DMS 273 treated with DMSO at 0.1 percent for 48 hours (cell line): ENCODE results near the gene HEMGN.

Experiments
- DNase-seq: peaks from one replicate; lab custom pipeline; 2025; lab: John Stamatoyannopoulos, UW

HEMGN gene

DNA sequence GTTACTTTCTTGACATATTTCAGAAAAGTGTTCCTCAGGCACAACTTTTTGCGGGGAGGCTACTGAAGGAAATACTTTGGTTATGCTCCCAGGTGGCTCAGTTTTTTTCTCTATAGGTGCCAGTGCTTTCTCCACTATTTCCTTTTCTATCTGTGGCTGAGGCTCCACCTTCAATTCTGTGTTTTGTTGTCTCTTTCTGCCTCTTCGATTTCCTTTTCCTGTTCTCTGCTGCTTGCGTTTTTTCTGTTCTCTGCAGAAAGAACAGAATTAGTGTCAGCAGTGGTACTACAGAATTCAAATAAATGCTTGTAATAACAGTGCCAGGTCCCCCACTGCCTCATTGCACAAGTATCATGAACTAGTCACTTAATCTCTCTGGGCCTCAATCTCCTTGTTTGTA, 7.0 kb downstream of the HEMGN start:
- DNase-seq, result no peak

DNA sequence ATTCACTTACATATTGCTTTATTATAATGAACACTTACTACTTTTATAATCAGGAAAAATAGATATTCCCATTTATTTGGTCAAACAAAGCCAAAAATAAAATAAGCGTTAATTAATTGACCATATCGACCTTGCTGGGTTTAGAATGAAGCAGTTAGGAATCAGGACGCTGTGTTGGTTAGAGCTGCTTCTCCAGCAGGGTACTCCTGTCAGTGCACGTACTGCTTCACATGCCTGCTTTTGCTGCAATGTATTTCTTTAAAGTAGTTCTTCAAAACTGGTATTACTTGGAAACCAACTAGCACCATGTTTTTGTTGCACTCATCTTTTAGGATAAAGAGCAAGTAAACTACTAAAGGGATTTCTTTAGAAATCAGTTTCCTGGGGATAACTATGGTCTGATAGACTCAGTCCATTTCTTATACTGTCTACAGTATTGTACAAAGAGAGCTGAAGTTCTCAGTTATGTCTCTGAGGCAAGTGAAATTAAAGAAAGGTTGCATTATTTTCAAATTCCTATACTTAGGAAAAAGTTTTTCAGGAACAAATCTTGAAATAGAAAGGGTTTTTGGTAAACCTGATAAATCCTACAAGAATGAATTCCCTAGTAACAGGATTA, 8.9 kb downstream of the HEMGN start:
- DNase-seq, result no peak

GRCh38 chr9:97925497-97926334, 12.3 kb downstream of the HEMGN start:
- DNase-seq, result no peak

GRCh38 chr9:97924386-97924785, 13.6 kb downstream of the HEMGN start:
- DNase-seq, result no peak

GRCh38 chr9:97923529-97924108, 14.4 kb downstream of the HEMGN start:
- peak; percentile 74 for DNase-seq

DNA sequence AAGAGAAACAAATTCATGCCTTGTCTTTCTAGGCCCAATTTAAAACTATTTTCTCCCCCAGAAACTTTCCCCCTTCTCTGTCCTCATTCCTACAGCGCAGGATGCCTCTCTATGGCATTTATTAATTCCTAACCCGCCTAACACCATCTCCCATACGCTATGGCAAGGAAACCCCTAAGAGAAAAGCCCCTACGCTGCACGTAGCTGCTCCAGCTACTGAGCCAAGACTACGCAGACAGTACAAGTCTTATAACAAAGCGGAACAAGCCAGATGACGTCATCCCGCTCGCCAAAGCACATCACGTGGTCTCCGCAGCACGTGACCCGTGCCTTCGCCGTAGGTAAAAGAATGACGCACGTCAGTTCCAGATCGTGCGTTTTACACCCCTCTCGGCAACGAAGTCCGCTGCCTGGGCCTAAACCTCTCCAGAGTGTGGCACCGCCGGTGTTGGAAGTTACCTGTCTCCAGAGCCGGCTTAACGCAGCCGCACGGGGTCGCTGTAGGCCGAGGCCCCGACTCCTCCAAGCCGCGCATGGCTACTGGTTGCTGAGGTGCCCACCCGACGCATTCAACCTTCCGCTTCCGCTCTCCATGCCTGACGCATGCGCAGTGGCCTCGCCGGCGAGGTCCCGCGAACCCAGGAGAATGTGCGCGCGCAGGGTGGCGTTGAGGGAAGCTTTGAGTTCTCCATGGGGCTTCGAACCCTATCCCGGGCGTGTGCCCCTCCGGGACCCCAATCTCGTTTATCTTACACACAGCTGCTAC, 15.8 kb downstream of the HEMGN start, which contains the start of gene TRMO:
Gene TRMO (minus strand): TSS at position 542 of the 766 bp plus-strand sequence. CDS start 7 bp downstream, at position 535.
- peak; percentile 94 for DNase-seq

DNA sequence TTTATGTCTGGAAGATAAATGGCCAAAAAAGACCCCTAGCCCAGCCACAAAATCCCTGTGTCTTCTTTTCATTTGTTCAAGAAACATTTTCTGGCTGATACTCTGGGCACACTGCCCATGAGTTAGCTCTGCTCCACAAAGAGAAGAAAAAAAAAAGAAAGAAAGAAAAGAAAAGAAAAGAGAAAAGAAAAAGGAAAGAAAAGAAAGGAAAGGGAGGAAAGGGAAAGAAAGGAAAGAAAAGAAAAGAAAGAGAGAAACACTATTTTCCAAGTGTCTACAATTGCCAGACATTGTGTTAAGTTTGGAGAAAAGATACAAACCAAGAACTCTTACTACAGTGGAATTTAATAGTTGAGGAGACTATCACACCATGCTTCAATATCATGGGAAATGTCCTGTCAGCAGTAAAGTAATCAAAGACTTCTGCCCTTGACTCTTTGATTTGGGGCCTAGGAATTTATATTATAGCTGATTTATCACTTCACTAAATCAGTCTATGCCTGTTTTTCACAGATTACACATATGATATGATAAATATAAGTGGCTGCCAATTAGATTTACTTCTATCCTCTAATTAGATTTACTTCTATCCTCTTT, 18.7 kb downstream of the HEMGN start:
- DNase-seq, result no peak

DNA sequence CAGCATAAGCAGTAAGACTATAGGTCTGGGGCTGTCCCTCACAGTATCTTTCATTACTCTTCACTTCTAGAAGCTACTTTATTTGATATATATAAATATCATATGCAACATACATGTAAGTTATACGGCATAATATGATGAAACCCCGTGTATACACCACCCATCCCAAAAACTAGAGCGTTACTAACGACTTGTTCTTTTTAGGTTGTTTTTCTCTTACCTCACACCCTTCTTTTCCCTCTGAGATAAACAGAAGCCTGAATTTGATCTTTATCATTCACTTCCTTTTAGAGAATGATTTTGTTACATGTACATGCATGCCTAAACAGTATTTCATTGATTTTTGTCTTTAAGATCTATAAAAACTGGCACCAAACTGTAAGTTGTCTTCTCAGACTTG, 19.4 kb downstream of the HEMGN start:
- DNase-seq, result no peak

- no peak for DNase-seq
Measured at GRCh38 chr9:97911970-97912369, 26.0 kb downstream of the HEMGN start.

DNA sequence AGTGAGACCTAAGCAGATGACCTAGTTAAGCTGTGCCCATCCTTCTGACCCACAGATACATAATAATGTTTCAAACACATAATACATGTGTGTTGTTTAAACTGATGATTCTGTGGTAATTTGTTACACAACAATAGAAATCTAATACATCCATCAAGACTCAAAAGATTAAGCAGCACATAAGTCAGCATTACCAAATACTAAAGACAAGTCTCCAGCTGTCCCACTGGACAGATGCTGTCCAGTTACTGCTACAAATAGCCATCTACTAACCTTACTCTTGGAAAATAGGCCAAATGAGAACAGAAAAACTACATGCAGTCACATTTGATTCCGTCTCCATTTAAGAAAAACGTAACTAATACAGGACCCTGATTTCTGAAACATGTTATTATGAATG, 26.4 kb downstream of the HEMGN start:
- DNase-seq, result no peak

DNA sequence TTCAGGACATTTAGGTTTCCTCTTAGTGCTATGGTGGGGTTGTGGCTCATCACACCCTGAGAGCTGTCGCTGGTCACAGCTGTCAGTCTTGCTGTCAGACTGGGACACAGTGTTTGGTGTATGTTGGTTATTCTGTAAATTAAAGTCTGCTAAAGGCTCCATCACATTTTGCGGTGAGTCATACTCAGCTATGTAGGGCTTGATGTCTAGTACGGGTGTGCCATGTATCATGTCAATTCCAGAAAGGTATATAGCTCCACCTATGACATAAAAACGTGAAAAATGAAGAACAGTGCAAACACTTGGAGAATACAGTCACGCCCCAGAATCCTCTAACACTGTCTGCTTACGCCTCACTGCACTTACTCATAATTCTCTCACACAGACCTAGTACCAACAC, 27.6 kb downstream of the HEMGN start:
- DNase-seq, result no peak

GRCh38 chr9:97908705-97909104, 29.3 kb downstream of the HEMGN start:
- DNase-seq, result no peak

- no peak for DNase-seq
Measured at GRCh38 chr9:97907632-97908031, 30.3 kb downstream of the HEMGN start.

- DNase-seq, result no peak
Measured at GRCh38 chr9:97907046-97907445, 30.9 kb downstream of the HEMGN start.

DNA sequence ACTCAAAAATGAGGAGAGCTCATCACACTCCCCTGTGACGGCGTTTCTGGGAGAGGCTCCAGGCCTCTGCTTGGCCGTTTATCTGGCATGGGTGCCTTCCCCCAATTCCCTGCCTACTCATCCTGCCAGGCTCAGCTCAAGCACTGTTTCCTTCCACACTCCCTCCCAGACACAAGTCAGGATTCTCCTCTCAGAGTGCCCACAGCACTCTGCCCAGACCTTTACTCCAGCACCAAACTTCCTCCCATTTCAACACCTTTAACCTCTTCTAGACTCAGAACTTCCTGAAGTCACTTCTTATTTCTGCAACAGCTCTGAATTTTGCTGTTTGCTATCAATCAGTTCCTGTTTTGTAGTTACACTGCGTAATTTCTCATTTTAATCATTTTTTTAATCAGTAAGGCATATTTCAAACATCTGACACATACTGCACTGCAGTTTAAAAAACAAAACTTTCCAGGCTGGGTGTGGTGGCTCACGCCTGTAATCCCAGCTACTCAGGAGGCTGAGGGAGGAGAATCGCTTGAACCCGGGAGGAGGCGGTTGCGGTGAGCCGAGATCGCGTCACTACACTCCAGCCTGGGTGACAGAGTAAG, 31.6 kb downstream of the HEMGN start:
- DNase-seq, result no peak

- DNase-seq, result no peak
Measured at GRCh38 chr9:97905228-97905627, 32.7 kb downstream of the HEMGN start.

GRCh38 chr9:97904725-97905124, 33.2 kb downstream of the HEMGN start:
- no peak for DNase-seq

DNA sequence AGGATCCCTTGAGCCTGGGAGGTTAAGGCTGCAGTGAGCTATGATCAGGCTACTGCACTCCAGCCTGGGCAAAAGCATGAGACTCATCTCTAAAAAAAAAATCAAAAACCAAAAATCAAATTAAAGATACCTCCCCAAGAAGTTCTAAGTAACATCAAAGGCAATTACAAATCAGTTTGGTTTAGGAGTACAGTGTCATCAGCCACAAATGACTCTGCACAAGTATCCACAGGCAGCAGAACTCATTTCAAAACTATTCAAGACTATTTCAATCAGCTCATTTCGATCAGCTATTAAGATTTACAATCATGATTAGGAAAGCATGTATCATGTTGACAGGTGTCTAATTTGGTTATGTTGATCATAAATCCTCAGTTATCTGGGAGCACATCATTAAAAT, 34.8 kb downstream of the HEMGN start:
- no peak for DNase-seq

DNA sequence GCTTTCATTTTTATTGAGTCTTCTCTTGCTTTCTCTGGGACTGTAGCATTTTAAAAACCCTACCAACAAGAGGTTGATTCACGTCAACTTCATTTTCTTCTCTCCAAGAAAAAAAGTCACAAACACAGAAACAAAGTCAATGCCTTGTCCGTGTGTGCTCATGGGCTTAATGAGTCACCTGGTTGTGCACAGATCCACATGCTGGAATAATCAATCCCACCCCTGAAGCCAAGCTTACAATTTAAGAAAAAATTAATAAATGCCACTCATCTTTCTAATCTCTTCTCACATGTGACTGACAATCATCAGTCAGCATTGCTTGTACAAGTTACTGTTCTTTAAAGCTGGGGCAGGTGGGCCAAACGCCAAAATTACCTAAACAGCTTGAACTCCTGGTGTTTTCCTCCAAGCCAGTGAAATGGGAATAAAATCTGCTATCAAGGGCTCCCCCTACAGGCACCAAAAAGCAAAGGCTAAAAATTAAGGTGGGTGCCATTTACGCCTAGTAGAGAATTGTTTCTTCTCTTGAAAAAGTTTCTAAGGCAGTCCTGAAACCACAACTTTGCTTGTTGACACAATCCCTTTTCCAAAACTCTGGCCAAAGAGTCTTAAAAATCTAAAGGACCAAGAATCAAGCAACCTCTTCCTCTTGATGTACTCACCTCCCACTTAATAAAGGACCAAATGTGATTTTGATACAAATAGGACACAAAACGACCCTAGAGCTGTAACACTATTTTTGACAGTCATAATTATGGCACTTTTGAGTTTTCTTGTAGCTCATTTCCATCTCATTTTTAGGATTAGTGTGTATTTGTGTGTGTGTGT, 37.0 kb downstream of the HEMGN start:
- peak; percentile 2 for DNase-seq

- DNase-seq, result no peak
Measured at GRCh38 chr9:97900103-97900737, 37.8 kb downstream of the HEMGN start.
